Measurements from ENCODE around the gene TNS1.
A peak's percentile ranks its signal among the peaks of the same experiment; 100 is the strongest.

DNA sequence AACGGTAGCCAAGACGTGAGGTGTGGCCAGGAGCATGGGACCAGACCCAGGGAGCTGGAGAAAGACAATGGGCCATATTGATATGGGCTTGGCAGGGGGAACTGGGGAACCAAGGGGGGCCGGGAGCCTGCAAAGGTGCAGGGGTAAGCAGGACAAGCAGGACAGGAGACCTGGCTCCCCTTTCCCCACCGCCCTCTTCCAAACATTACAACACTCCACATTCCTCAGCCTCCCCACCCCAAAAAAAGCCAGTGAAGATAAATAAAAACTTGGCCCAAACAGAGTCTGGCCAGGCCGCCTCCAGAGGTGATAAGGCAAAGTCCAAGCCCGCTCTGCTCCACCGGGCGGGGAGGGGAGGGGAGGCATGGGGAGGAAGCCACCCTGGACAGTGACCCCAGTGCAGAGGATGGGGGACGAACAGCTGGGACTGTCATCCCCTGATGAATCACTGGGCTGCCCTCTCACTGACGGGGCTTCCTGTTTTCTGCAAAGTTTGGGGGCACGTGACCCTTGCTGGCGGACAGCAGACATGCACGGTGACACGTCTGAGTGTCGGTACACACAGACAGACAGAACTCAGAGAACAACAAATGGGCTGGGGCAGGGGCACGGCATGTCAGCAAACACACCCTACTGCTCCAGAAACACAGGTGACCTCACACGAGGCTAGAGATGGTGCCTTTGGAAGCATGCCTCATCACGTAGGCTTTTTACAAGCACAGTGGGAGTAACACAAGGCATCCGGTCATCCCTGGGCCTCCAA lies 100.2 kb downstream of the TNS1 start:
- TF ChIP-seq CTCF (IDR thresholded peaks at IDR 0.05) (no peak), POLR2A (IDR thresholded peaks at IDR 0.05) (peak in 2 of 3 donors; percentile 36 to 40)
